GM10248 (cell line): Measurements from ENCODE around the gene NOS3.

ENCODE experiments used
- CTCF ChIA-PET: fragments of 300-600 bp; sonication (Branson Sonifier 250); formaldehyde crosslinking; extraction: SDS; loops from one replicate; lab custom pipeline; 2021; ENCODE audit warnings: antibody characterized with exemption; lab: Yijun Ruan, JAX
- POLR2A ChIA-PET: fragments of 350-650 bp; sonication (Branson Sonifier 250); formaldehyde crosslinking; extraction: SDS; loops from one replicate; lab custom pipeline; 2020; ENCODE audit warnings: antibody characterized with exemption; lab: Yijun Ruan, JAX
- DNase-seq: peaks from one replicate; pipeline ENCODE4 v3.0.0; 2012; ENCODE audit errors: extremely low spot score
- CTCF ChIP-seq: IDR thresholded peaks from 2 replicates; pipeline ENCODE4 v1.5.1; 2012; ENCODE audit warnings: mild to moderate bottlenecking, low read depth; ENCODE audit errors: extremely low read depth, missing control alignments, control extremely low read depth

NOS3 gene

DNA sequence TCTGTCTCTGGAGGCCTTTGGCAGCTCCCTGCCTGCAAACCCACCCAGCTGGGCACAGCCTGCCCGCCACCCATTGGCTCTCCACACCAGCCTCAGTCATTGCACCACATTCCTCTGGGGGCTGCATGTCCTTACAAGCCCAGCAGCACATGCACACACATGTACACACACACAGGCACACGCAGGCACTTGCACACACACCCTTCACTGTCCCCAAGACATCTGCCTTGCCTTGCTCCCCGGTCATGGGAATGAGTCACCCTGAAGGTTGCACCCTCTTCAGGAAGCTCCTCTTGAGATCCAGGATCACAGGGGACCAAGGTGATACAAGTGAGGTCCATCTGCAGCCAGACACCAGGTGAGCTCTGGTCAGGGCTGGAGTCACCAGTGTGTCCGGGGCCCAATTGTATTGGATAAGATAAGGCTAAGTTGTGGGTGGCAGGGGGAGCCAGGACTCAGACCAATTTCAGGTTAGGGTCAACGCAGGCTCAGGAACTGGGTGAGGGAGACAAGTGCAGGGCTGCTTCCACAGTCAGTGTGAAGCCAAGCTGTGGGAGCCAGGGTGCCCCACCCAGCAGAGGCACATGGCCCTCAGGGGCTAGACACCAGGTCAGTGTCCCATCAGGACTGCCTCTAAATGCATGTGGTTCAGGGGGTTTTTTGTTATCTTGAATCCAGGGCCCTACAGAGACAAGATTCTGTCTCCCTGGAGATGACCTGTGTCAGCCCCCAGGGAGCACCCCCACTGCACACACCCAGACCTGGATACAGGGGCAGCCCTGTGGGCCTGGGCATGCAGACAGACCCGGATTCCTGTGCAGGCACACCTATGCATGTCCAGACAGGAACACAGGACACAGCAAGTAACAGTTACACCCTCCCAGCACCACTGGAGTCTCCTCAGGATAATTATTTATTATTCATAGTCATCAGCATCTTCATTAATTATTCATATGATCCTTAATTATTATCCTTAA lies 46.5 kb upstream of the NOS3 start:
- POLR2A ChIA-PET: no interaction called here
- TF ChIP-seq CTCF: no peak
- CTCF ChIA-PET: interaction anchor here (1.4 kb wide), 1 partner anchor 19 kb away, joined by 3 read pairs; no protein-coding TSS in a partner anchor
- DNase-seq: no peak

GRCh38 chr7:150945171-150945852 lies 45.5 kb upstream of the NOS3 start:
- TF ChIP-seq CTCF: no peak
- CTCF ChIA-PET: interaction anchor here (3.0 kb wide), 1 partner anchor 47 kb away, joined by 8 read pairs; no protein-coding TSS in a partner anchor
- DNase-seq: no peak
- POLR2A ChIA-PET: no interaction called here

DNA sequence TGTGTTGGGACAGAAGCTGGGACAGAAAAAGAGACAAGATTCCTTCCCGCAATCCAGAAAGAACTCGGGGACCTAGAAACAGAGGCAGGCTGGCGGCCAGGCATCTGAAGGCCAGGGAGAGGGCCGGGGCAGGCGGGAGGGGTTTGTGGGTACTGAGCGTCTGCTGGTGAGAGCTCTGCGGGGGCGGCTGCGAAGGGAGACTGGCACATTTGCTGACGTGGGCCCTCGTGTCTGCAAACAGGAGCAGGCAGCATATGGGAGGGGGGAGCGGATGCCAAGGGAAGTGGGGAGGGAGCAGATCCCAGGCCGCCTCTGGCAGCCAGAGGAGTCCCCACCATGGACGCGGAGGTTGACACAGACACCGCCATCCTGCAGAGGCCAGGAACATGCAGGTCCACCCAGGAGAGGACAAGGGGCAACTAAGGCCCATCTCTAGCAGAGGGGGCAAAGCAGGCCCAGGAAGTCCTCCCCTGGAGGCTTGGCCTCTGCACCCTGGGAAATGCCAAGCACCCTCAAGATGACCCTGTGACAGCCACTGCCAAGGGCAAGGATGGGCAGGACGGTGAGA lies 44.9 kb upstream of the NOS3 start:
- ChIA-PET POLR2A (no interaction called here), CTCF (interaction anchor here (3.0 kb wide), 1 partner anchor 48 kb away, joined by 8 read pairs; no protein-coding TSS in a partner anchor)
- no peak for DNase-seq
- TF ChIP-seq CTCF: no peak

DNA sequence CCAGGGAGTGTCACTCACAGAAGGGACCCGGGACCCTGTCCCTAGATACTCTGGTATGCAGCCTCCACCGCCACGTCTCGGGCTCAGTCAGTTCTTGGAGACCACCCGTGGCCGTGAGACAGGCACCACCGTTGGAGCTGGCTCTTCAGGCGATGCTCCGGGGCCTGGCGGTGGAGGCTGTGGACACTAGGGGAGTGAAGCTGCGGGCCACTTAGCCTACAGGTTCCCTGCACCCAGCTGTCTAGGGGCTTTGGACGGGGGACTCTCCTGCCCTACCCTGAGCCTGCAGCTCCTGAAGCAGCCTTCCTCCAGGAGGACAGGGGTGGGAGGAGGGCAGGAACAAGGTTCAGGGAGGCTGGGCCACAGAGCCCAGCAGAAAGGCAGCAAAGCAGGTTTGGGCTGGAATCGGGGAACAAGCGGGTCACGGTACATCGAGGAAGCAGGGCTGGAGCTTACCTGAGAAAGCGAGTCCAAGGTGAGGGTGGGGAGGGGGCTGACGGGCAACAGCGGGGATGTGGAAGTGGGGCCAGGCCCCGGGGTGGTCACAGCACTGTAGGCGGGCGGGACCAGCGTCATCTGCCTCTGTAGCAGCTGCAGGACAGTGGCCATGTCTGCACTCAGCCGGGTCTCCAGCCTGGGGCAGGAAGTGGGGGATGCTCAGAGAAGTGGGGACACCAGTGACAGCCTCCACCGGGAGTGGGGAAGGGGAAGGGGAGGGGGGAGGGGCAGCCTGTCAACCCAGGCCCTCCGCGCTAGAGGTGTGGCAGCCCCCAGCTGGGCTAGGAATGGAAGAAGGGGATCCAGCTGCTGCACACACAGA lies 44.2 kb upstream of the NOS3 start:
- no peak for TF ChIP-seq CTCF
- ChIA-PET POLR2A (no interaction called here), CTCF (interaction anchor here (3.0 kb wide), 1 partner anchor 48 kb away, joined by 8 read pairs; no protein-coding TSS in a partner anchor)
- no peak for DNase-seq

GRCh38 chr7:150947241-150947745 lies 43.5 kb upstream of the NOS3 start:
- no peak for DNase-seq
- ChIA-PET POLR2A (no interaction called here), CTCF (interaction anchor here (3.0 kb wide), 1 partner anchor 49 kb away, joined by 8 read pairs; no protein-coding TSS in a partner anchor)
- no peak for TF ChIP-seq CTCF
